ENCODE results near the gene ADH7. TPM values are rescaled to one million over a fixed set of nuclear protein-coding genes. Genes with fewer than 3 reads are reported as not detected.
A peak's percentile ranks its signal among the peaks of the same experiment; 100 is the strongest.

Gene ADH7
- total and polyA plus RNA-seq, 11 donors: not detected

DNA sequence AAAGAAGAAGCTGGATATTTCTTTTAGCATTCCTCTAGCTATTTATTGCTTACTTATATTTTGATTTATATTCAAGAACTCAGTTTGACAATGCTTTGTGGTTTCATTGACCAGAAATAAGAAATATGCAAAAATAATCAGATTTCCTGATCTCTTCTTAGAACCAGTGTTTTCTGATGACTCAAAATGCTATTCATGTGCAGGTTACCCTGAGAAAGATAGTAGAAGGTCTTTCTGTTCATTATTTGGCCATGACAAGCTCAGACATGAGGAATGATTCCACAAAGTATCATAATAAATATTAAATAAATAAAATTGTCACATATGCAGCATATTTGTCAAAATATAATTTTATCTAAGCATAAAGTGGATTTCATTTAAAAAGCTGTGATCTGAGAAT is 24.1 kb downstream of the ADH7 start:
- H3K27ac ChIP-seq: no peak overlapping the region
- H3K4me1 ChIP-seq: peaks cover 0 to 7% (median 0%) of the 10 kb centered on the region in 12 donors

DNA sequence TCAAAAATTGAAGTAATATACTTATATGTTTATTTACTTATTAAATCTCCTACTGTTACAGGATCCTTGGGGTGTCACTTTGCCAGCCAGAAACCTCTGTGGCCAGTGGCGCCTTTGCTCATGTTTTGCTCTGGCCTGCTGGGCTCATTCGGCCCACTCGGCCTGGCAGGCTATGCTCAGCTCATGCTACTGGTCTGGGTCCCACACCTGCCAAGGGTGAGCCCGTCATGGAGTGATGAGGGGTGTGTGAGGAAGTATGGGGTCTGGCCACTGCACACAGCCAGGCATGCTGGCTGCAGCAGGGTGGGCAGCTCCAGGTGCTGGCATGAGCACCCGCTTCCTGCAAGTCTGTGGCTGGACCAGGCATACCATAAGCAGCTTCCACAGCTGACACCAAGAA is 25.1 kb downstream of the ADH7 start:
- Histone ChIP-seq H3K4me1 (peaks cover 0 to 7% (median 2%) of the 10 kb centered on the region in 12 donors), H3K27ac (no peak overlapping the region)
- peak in 1 of 5 donors; percentile 48 for DNase-seq

More for the DNA sequence above, 24.1 kb downstream of the ADH7 start:
- H3K4me3 ChIP-seq: no peak overlapping the region
- H3K27me3 ChIP-seq: no peaks in the 10 kb centered on the region
- DNase-seq (no peak), ATAC-seq (no peak)
- no peaks in the 10 kb centered on the region for H3K9me3 ChIP-seq
- intact Hi-C loops (cut with DNase I): no loop called here
- H3K36me3 ChIP-seq: no peaks in the 10 kb centered on the region
- TF ChIP-seq, protein P1, sequence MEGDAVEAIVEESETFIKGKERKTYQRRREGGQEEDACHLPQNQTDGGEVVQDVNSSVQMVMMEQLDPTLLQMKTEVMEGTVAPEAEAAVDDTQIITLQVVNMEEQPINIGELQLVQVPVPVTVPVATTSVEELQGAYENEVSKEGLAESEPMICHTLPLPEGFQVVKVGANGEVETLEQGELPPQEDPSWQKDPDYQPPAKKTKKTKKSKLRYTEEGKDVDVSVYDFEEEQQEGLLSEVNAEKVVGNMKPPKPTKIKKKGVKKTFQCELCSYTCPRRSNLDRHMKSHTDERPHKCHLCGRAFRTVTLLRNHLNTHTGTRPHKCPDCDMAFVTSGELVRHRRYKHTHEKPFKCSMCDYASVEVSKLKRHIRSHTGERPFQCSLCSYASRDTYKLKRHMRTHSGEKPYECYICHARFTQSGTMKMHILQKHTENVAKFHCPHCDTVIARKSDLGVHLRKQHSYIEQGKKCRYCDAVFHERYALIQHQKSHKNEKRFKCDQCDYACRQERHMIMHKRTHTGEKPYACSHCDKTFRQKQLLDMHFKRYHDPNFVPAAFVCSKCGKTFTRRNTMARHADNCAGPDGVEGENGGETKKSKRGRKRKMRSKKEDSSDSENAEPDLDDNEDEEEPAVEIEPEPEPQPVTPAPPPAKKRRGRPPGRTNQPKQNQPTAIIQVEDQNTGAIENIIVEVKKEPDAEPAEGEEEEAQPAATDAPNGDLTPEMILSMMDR (IDR thresholded peaks at IDR 0.05): no peak
- TF ChIP-seq POLR2A (IDR thresholded peaks at IDR 0.05): no peak

DNA sequence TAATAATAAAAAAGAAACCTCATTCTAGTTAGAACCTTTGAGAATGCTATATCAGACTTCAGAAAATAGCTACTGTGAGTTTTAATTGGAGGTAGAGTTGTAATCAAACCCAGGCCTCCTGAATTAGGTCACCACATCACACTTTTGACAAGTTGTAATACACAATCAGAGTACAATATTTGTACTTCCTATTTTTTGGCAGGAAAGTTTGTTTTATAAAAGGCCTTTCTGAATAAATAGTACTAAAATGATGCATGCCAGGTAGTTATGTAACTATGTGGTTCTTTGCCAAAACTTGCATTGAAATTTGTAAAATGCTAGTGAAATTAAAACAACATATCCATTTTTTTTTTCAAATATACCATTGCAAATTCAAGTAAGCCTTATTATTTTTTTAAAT is 26.8 kb downstream of the ADH7 start:
- Histone ChIP-seq H3K36me3 (no peaks in the 10 kb centered on the region), H3K9me3 (no peaks in the 10 kb centered on the region), H3K4me1 (peaks cover 0 to 20% (median 4%) of the 10 kb centered on the region in 12 donors), H3K27me3 (no peaks in the 10 kb centered on the region), H3K27ac (peak overlapping the region in 3 of 12 donors; percentile 4 to 16 (median 12)), H3K4me3 (no peak overlapping the region)
- DNase-seq: no peak
- intact Hi-C loops (cut with DNase I): loop anchor here (5.0 to 10.0 kb wide), 11 partner anchors 94 to 944 kb away; partner anchors contain the start of gene METAP1 (in 3 of the 10)
- no peak for TF ChIP-seq POLR2A (IDR thresholded peaks at IDR 0.05)
- TF ChIP-seq, protein P1 (IDR thresholded peaks at IDR 0.05): no peak
- ATAC-seq: no peak

More for the DNA sequence above, 25.1 kb downstream of the ADH7 start:
- 84 to 92% (median 86%) methylated on average over 4 to 5 of the region's 5 CpGs for WGBS, 4 donors
- H3K4me3 ChIP-seq: no peak overlapping the region
- intact Hi-C loops (cut with DNase I): no loop called here
- H3K27me3 ChIP-seq: no peaks in the 10 kb centered on the region
- ATAC-seq: no peak
- TF ChIP-seq, protein P1 (IDR thresholded peaks at IDR 0.05): no peak
- no peak for TF ChIP-seq POLR2A (IDR thresholded peaks at IDR 0.05)
- H3K36me3 ChIP-seq: no peaks in the 10 kb centered on the region
- no peaks in the 10 kb centered on the region for H3K9me3 ChIP-seq

DNA sequence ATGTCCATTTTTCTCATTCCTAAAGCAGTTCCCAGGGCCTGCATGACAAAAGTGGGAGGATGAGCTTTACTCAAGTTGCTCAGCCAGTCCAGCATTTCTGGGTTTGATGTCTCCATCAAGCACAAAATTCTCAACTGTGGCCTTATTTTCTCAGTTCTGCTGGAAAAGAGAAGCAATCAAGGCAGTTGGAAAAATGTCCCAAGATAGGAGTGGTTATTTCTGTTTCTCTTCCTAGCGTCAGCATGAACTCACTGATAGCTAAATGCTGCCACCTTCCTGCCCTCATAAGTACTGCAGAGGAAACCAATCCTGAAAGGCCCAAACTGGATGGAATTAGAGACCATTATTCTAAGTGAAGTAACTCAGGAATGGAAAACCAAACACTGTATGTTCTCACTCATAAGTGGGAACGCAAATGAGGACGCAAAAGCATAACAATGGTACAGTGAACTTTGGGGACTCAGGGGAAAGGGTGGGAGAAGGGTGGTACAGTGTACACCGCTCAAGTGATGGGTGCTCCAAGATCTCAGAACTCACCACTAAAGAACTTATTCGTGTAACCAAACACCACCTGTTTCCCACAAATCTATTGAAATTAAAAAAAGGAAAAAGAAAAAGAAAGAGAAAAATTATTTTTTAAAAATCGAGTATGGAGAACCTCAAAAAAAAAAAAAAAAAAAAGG is 29.6 kb downstream of the ADH7 start:
- Histone ChIP-seq H3K4me3 (no peak overlapping the region), H3K4me1 (peaks cover 0 to 20% (median 4%) of the 10 kb centered on the region in 12 donors), H3K27ac (peak overlapping the region in 11 of 12 donors; percentile 35 to 80 (median 60)), H3K36me3 (no peaks in the 10 kb centered on the region), H3K9me3 (no peaks in the 10 kb centered on the region), H3K27me3 (no peaks in the 10 kb centered on the region)
- TF ChIP-seq POLR2A (IDR thresholded peaks at IDR 0.05): no peak
- TF ChIP-seq, protein P1 (IDR thresholded peaks at IDR 0.05): peak; percentile 75 to 97 (median 94)
- intact Hi-C loops (cut with DNase I): loop anchor here (1.0 to 10.0 kb wide), 17 partner anchors 91 to 941 kb away; partner anchors contain the start of gene METAP1 (in 3 of the 10)
- ATAC-seq (peak; percentile 62 to 86 (median 79)), DNase-seq (peak in 4 of 5 donors; percentile 39 to 68 (median 53))
- whole genome bisulfite sequencing, 4 donors: 32 to 41% (median 34%) methylated on average over 6 of the region's 6 CpGs

Measured in heart left ventricle (tissue), 16 donors.